Measurements from ENCODE around the gene RPS27L. TPM values are rescaled to one million over a fixed set of nuclear protein-coding genes. Genes with fewer than 3 reads are reported as not detected.

Gene RPS27L
- total RNA-seq, 4 donors from 2014 or later = 120 to 220 (median 172) TPM

GRCh38 chr15:63191895-63192618 is 34.8 kb upstream of the RPS27L start:
- H3K27ac ChIP-seq (replicated peaks in 1 of 4) = no peak overlapping the region
- DNase-seq (ENCODE audit: extremely low spot score) = no peak
- intact Hi-C loops (cut with DNase I) = loop anchor here (5.0 kb wide), 1 partner anchor 85 kb away; the partner anchor contains the start of gene APH1B
- H3K4me3 ChIP-seq = no peak overlapping the region
- peaks cover 25 to 75% (median 67%) of the 10 kb centered on the region in 4 donors for H3K4me1 ChIP-seq
- no peak for TF ChIP-seq EP300 (IDR thresholded peaks at IDR 0.05)
- no peaks in the 10 kb centered on the region for H3K27me3 ChIP-seq
- 54% methylated on average over 3 of the region's 3 CpGs for WGBS
- no peaks in the 10 kb centered on the region for H3K36me3 ChIP-seq
- no peaks in the 10 kb centered on the region for H3K9me3 ChIP-seq

DNA sequence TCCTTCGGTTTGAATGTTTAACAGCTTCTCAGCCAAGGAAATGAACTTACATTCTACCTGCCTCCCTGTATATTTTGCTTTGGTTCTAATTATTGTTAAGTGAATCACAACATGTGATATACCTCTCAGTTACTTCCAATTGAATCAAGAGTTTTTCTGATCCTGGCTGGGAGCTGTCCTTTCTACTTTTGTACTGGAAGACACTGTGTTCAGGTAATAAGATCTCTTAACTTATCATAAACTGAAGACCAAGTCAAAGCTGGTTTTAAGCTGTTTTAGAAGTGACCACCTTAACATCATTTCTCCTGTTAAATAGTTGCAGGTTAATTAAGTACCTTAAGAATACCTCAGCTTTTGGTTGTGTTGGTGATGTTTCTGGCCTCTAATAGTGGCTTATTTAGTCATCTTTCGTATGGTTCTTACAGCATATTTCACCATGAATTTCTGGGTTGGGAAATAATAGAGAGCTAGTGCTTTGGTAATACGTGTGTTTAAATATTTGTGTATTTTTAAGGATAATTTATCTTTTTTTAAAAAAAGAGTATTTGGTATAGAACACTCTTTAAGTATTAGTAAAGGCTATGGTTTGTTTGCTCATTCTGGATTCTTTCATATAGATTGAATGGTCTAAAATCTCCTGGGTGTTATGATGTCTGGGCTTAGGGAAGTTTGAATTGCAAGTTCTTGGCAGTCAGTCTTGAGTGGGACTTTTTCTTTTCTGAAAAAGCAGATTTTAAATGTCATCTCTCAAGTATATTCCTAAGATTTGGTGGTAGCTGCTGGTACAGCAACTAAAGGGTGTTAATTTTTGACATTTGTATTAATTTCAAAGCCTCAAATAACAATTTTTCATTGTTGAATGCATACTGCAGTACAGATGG is 33.7 kb upstream of the RPS27L start:
- 61% methylated on average over 3 of the region's 3 CpGs for WGBS
- intact Hi-C loops (cut with DNase I) = loop anchor here (5.0 kb wide), 1 partner anchor 86 kb away; the partner anchor contains the start of gene APH1B
- no peak for DNase-seq (ENCODE audit: extremely low spot score)
- no peak for TF ChIP-seq POLR2AphosphoS5 (IDR thresholded peaks at IDR 0.05)
- TF ChIP-seq POLR2A (IDR thresholded peaks at IDR 0.05; ENCODE audit: low read depth) = no peak
- TF ChIP-seq CTCF (IDR thresholded peaks at IDR 0.05) = no peak
- TF ChIP-seq EP300 (IDR thresholded peaks at IDR 0.05) = no peak
- Histone ChIP-seq H3K27ac (replicated peaks in 1 of 4) (peak overlapping the region; percentile 85 to 92 (median 88)), H3K4me1 (peaks cover 25 to 65% (median 60%) of the 10 kb centered on the region in 4 donors), H3K9me3 (no peaks in the 10 kb centered on the region), H3K4me3 (peak overlapping the region; percentile 69 to 89 (median 81)), H3K27me3 (no peaks in the 10 kb centered on the region), H3K36me3 (no peaks in the 10 kb centered on the region)

GRCh38 chr15:63189941-63190768 is 32.9 kb upstream of the RPS27L start:
- H3K36me3 ChIP-seq = no peaks in the 10 kb centered on the region
- DNase-seq (ENCODE audit: extremely low spot score) = no peak
- H3K9me3 ChIP-seq = no peaks in the 10 kb centered on the region
- peak overlapping the region; percentile 69 to 89 (median 81) for H3K4me3 ChIP-seq
- peaks cover 17 to 57% (median 52%) of the 10 kb centered on the region in 4 donors for H3K4me1 ChIP-seq
- 10% methylated on average over 10 of the region's 10 CpGs for WGBS
- peak overlapping the region; percentile 85 to 92 (median 88) for H3K27ac ChIP-seq (replicated peaks in 1 of 4)
- TF ChIP-seq POLR2AphosphoS5 (IDR thresholded peaks at IDR 0.05) = no peak
- no peak for TF ChIP-seq EP300 (IDR thresholded peaks at IDR 0.05)
- TF ChIP-seq POLR2A (IDR thresholded peaks at IDR 0.05; ENCODE audit: low read depth) = no peak
- no peak for TF ChIP-seq CTCF (IDR thresholded peaks at IDR 0.05)
- intact Hi-C loops (cut with DNase I) = loop anchor here (5.0 kb wide), 1 partner anchor 87 kb away; the partner anchor contains the start of gene APH1B
- no peaks in the 10 kb centered on the region for H3K27me3 ChIP-seq

DNA sequence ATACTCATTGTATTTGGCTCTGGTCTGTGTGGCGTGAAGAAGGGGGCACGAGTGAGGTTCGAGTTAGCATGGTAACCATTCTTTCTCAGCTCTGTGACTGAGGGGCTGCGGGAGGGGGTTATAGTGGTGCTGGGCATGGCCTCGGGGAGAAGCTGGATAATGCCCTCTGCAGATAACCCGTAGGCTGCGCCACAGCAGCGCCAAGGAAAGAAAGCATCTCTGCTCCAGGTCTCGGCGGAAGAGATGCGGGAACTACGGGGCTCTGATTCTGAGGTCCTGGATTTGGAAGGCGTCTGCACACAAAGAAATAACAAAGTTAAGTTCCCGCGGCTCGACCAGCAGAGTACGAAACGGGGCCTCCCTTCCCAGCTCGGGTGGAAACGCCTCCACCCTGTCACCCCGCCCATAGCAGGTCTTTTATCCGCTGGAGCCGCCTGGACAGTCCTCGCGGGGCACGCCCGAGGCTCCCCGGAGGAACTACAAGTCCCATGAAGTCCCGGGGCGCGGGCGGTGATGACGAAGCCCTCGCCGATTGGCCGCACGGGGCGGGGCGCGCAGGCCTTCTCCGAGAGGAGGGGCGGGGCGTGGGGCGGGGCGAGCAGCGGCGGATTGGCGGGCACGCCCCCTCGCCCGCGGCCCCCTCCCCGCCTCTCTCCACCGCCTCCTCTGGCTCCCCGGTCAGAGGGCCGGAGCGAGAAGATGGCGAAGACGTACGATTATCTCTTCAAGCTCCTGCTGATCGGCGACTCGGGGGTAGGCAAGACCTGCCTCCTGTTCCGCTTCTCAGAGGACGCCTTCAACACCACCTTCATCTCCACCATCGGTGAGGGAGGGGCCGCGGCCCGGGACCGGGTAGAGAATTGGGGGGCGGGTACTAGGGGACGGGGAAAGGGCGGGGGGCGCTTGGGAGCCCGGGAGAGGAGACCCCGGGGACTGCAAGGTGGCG is 31.9 kb upstream of the RPS27L start, which contains the start of gene RAB8B:
Gene RAB8B (plus strand): TSS at position 681 of the 946 bp plus-strand sequence. CDS start 19 bp downstream, at position 700.
- Histone ChIP-seq H3K36me3 (no peaks in the 10 kb centered on the region), H3K4me1 (peaks cover 7 to 47% (median 44%) of the 10 kb centered on the region in 4 donors), H3K9me3 (no peaks in the 10 kb centered on the region), H3K4me3 (peak within 1 kb of the TSS; percentile 69 to 89 (median 81)), H3K27me3 (no peaks in the 10 kb centered on the region), H3K27ac (replicated peaks in 1 of 4) (peak within 1 kb of the TSS; percentile 85 to 92 (median 88))
- peak; percentile 100 for DNase-seq (ENCODE audit: extremely low spot score)
- WGBS = 0% methylated on average over 21 of the region's 77 CpGs
- intact Hi-C loops (cut with DNase I) = no loop called here
- TF ChIP-seq CTCF (IDR thresholded peaks at IDR 0.05) (peak in 2 of 3 experiments; percentile 2 to 11), POLR2AphosphoS5 (IDR thresholded peaks at IDR 0.05) (peak; percentile 84 to 95), EP300 (IDR thresholded peaks at IDR 0.05) (no peak), POLR2A (IDR thresholded peaks at IDR 0.05; ENCODE audit: low read depth) (peak; percentile 78)

Measured in esophagus muscularis mucosa (tissue), 4 donors.